Ramos (cell line): ENCODE measurements around the gene XBP1.
"Not testable (repeated sequence)": the region's sequence is repeated elsewhere in the genome, so short reads cannot be mapped to it uniquely, and the experiment has no call there.

Experiments
- in situ Hi-C: fragments of 300-500 bp; cut with MboI; formaldehyde crosslinking; loops from one replicate; pipeline ENCODE4 v1.14.3; 2022; ENCODE audit warnings: low sequenced_read_pairs; ENCODE audit not compliant: unreplicated experiment

Gene XBP1

DNA sequence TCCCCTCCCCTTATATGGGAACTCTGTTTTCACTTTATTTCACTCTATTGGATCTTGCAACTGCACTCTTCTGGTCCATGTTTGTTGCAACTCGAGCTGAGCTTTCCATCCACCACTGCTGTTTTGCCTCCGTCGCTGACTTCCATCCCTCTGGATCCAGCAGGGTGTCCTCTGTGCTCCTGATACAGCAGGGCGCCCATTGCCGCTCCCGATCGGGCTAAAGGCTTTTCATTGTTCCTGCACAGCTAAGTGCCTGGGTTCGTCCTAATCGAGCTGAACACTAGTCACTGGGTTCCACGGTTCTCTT lies 39.0 kb downstream of the XBP1 start:
- in situ Hi-C loops, result no loop called here

DNA sequence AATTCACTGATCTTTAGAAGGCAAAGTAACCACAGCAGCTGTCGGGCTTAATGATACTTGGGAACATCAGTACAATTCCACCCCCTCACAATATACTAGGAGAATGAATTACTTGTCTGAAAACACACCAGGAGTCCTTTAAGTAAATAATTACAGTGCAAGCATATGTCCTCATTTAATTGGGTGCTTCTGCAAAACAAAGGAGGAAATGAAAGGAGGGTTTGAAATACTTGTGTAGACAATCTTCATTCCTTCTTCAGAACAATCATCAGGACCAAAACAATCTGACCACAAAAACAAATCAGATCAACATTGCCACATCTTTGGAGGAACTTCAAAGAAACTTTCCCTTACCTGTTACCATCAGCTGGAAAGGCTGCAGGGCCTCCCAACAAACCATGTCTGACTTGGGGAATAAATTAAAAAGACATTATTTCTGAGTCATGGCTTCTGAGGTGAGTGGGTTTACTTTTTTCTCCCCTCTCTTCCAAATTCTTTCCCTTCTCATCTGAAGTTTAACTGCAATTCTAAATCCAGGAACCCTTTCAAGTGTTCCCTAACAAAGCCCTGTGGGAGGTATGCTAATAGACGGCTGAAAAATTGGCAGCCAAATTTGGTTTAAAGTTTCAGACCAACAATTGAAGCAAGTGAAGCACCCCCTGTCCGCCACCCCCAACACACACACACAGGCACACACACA lies 40.4 kb downstream of the XBP1 start:
- in situ Hi-C loops, result no loop called here

DNA sequence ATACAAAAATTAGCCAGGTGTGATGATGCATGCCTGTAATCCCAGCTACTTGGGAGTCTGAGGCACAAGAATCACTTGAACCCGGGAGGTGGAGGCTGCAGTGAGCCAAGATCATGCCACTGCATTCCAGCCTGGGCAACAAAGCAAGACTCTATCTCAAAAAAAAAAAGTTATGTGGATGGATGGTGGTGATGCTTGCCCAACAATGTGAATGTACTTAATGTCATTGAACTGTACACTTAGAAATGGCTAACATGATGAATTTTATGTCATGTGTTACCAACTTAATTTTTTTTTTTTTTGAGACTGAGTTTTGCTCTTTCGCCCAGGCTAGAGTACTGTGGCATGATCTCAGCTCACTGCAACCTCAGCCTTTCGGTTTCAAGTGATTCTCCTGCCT lies 45.9 kb downstream of the XBP1 start:
- in situ Hi-C loops, result not testable (repeated sequence)

DNA sequence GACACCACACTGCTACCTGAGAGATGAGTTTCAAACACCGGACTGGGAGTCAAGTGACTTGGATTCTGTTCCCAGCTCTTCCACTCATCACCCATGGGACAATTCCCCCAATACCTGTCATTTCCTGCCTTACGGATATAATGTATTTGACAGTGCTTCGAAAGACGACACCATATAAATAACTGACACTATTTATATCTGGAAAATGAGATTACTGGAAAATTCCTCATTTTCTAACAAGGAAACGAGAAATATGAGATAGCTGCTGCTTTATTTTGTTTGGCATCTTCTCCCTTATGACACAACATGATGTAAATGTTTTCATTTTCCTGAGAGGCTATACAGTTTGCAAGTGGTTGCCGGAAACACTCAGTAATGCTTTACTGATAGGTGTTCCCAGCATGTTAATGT lies 49.9 kb downstream of the XBP1 start:
- in situ Hi-C loops, result no loop called here
